ENCODE results near the gene DPP7. TPM values are rescaled to one million over a fixed set of nuclear protein-coding genes. Genes with fewer than 3 reads are reported as not detected.

Gene DPP7
- polyA plus RNA-seq, 1 of the 3 experiments (the other 2 are of a cell fraction) = 127 TPM

- Histone ChIP-seq H3K9me3 (no peaks in the 10 kb centered on the region), H3K36me3 (replicated peaks in 1 of 2; ENCODE audit: control insufficient read depth in 1 of 2, insufficient read depth in 2 of 2, low read length in 1 of 2) (no peaks in the 10 kb centered on the region), H3K4me3 (ENCODE audit: low read depth in 2 of 2, low read length in 1 of 2) (no peak overlapping the region; a peak in 1 of 4 replicates), H3K27me3 (ENCODE audit: insufficient read depth) (no peaks in the 10 kb centered on the region), H4K20me1 (ENCODE audit: insufficient read depth) (peaks cover 12% of the 10 kb centered on the region; the same call in 1 of the 2 replicates), H3K4me2 (no peak overlapping the region), H3K27ac (ENCODE audit: low read depth in 2 of 2, low read length in 1 of 2) (peak overlapping the region in 1 of 2 experiments; percentile 11; a peak in 1 of 4 replicates), H3K79me2 (ENCODE audit: insufficient read depth) (0 out of 2 replicates have a peak, but pooled peaks cover 3% of the 10 kb centered on the region), H3K9ac (no peak overlapping the region), H3K9me2 (no peaks in the 10 kb centered on the region), H3F3A (replicated peaks; ENCODE audit: insufficient read depth) (peaks cover 5% of the 10 kb centered on the region), H2AFZ (ENCODE audit: low read depth) (no peak overlapping the region), H3K4me1 (ENCODE audit: control insufficient read depth in 1 of 2, insufficient read depth in 2 of 2, low read depth in 1 of 2, low read length in 1 of 2) (peaks cover 0 to 18% of the 10 kb centered on the region in 2 experiments; a peak in 1 of 4 replicates)
- TF ChIP-seq GABPA (IDR thresholded peaks at IDR 0.05; ENCODE audit: low read depth) (no peak), ELF1 (IDR thresholded peaks at IDR 0.05) (no peak), RAD21 (IDR thresholded peaks at IDR 0.05; ENCODE audit: low read length) (peak; percentile 74), NRF1 (IDR thresholded peaks at IDR 0.05; ENCODE audit: low read depth, low read length) (no peak), FOXJ3 (CRISPR knock-in tag; IDR thresholded peaks at IDR 0.05) (no peak), TAF1 (IDR thresholded peaks at IDR 0.05; ENCODE audit: borderline replicate concordance, low read depth, low read length) (no peak), CTCF (IDR thresholded peaks at IDR 0.05) (peak; percentile 85), USF1 (IDR thresholded peaks at IDR 0.05; ENCODE audit: borderline replicate concordance, low read depth) (no peak), REST (IDR thresholded peaks at IDR 0.05; ENCODE audit: low read depth, low read length) (peak; percentile 75; the same call in 1 of the 2 replicates), SMC3 (IDR thresholded peaks at IDR 0.05; ENCODE audit: low read depth, low read length) (peak; percentile 91), CHD2 (IDR thresholded peaks at IDR 0.05; ENCODE audit: low read length, partially characterized antibody) (peak; percentile 45)
- POLR2A ChIA-PET = interaction anchor here (1.2 kb wide), 1 partner anchor 9 kb away, joined by 7 read pairs; no protein-coding TSS in a partner anchor
- CTCF ChIA-PET = interaction anchor here (0.6 to 16.8 kb wide), 26 partner anchors 8 to 295 kb away, joined by 3 to 803 read pairs (median 4); partner anchors contain the start of genes ABCA2, AJM1, CLIC3 and CYSRT1
- WGBS (ENCODE audit: low lambda C conversion rate) = 59% methylated on average over 15 of the region's 55 CpGs
- DNase-seq = peak; percentile 89
Measured at GRCh38 chr9:137064027-137064879, 50.3 kb downstream of the DPP7 start.

Measured in SK-N-SH (cell line).